ENCODE measurements around the gene SETDB2. TPM values are rescaled to one million over a fixed set of nuclear protein-coding genes. Genes with fewer than 3 reads are reported as not detected.

SETDB2 gene
- total RNA-seq, 2 experiments from 2014 or later = 11.3 to 11.5 TPM

DNA sequence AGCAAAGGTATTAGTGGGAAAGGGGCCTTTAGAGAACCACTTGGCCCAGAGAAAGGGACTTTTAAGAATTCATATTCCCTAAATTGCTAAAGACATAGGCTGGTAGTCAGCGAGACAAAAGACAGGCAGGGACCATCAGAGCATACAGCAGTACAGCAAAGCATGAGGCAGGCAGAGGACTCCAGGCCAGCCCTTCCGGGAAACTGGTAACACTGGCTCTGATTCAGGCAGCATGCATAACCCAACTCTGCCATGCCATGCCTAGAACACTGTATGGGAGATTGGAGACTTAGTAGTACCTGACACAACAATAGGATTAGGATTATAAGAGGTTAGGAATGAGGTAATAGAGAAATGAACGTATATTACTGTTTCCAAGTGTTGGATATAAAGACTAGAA lies 35.1 kb upstream of the SETDB2 start:
- H3K27me3 Mint-ChIP-seq = no peaks in the 10 kb centered on the region
- ATAC-seq = no peak
- H3K4me3 Mint-ChIP-seq = no peak overlapping the region
- no peak overlapping the region for H3K27ac Mint-ChIP-seq
- peaks cover 13% of the 10 kb centered on the region for H3K9me3 Mint-ChIP-seq
- intact Hi-C loops (cut with micrococcal nuclease) = no loop called here
- TF ChIP-seq, protein P1, sequence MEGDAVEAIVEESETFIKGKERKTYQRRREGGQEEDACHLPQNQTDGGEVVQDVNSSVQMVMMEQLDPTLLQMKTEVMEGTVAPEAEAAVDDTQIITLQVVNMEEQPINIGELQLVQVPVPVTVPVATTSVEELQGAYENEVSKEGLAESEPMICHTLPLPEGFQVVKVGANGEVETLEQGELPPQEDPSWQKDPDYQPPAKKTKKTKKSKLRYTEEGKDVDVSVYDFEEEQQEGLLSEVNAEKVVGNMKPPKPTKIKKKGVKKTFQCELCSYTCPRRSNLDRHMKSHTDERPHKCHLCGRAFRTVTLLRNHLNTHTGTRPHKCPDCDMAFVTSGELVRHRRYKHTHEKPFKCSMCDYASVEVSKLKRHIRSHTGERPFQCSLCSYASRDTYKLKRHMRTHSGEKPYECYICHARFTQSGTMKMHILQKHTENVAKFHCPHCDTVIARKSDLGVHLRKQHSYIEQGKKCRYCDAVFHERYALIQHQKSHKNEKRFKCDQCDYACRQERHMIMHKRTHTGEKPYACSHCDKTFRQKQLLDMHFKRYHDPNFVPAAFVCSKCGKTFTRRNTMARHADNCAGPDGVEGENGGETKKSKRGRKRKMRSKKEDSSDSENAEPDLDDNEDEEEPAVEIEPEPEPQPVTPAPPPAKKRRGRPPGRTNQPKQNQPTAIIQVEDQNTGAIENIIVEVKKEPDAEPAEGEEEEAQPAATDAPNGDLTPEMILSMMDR (IDR thresholded peaks at IDR 0.05) = no peak
- H3K36me3 Mint-ChIP-seq (ENCODE audit: low read depth) = peaks cover 3% of the 10 kb centered on the region
- DNase-seq = no peak
- POLR2A ChIA-PET = no interaction called here
- H3K4me1 Mint-ChIP-seq (ENCODE audit: low read depth) = no peaks in the 10 kb centered on the region
- CTCF ChIA-PET = no interaction called here

DNA sequence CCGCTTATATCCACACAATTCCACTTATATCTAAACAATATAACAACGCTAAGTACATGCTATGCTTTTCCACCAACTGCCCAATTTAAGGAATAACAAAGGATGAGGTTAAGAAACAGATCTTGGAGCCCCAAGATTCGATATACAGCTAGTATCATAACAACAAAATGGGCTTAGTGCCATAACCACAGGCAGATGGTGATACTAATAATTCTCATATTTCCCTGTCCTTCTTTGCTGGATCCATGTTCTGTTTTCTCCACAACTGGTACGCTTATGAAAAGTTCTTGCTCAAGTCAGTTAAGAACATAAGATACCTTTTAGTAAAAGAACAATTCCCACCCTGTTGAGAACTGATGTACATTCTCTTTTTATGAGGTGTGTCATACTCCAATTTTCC lies 34.1 kb upstream of the SETDB2 start:
- no peak overlapping the region for H3K27ac Mint-ChIP-seq
- H3K4me1 Mint-ChIP-seq (ENCODE audit: low read depth) = no peaks in the 10 kb centered on the region
- H3K9me3 Mint-ChIP-seq = peaks cover 5% of the 10 kb centered on the region
- no peaks in the 10 kb centered on the region for H3K27me3 Mint-ChIP-seq
- TF ChIP-seq, protein P1 (IDR thresholded peaks at IDR 0.05) = no peak
- H3K36me3 Mint-ChIP-seq (ENCODE audit: low read depth) = peaks cover under 1% of the 10 kb centered on the region
- intact Hi-C loops (cut with micrococcal nuclease) = no loop called here
- DNase-seq (no peak), ATAC-seq (no peak)
- ChIA-PET CTCF (no interaction called here), POLR2A (no interaction called here)
- no peak overlapping the region for H3K4me3 Mint-ChIP-seq

DNA sequence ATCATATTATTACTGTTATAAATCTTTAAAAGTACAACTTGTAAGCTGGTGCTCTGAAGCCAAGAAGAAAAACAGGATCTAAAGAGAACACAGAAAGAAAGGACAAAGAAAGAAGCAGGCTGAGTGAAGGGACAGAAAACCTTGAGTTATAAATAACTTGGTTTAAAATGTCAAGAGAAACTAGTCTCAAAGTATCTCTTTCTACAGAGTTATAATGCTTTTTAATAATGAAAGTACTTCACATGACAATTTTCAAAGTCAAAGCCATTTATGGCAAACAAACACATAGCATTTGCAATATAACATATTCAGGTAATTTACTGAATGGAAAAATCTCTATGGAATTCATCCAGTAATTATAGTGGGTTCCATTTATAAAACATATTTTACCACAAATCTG lies 33.6 kb upstream of the SETDB2 start:
- Mint-ChIP-seq H3K27me3 (no peaks in the 10 kb centered on the region), H3K9me3 (peaks cover under 1% of the 10 kb centered on the region), H3K4me3 (no peak overlapping the region), H3K27ac (no peak overlapping the region), H3K4me1 (ENCODE audit: low read depth) (no peaks in the 10 kb centered on the region), H3K36me3 (ENCODE audit: low read depth) (no peaks in the 10 kb centered on the region)
- intact Hi-C loops (cut with micrococcal nuclease) = no loop called here
- DNase-seq (no peak), ATAC-seq (no peak)
- POLR2A ChIA-PET = no interaction called here
- CTCF ChIA-PET = no interaction called here
- TF ChIP-seq, protein P1 (IDR thresholded peaks at IDR 0.05) = no peak

DNA sequence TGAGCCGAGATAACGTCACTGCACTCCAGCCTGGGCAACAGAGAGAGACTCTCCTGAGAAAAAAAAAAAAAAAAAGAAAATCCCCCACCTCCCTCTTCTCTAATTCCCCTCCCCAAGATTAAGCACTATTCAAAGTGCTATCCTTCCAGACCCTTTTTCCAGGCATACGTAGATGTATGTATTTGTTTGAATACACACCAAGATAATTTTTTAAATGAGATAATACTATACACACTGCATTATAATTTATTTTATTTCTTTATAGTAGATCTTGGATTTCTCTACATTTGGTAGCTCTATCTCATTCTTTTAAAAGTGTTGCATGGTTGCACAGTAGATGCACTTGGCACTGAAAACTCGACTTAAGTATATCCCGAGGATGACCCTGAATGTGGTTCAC lies 32.7 kb upstream of the SETDB2 start:
- Mint-ChIP-seq H3K9me3 (no peaks in the 10 kb centered on the region), H3K27ac (no peak overlapping the region), H3K36me3 (ENCODE audit: low read depth) (no peaks in the 10 kb centered on the region), H3K27me3 (no peaks in the 10 kb centered on the region), H3K4me1 (ENCODE audit: low read depth) (no peaks in the 10 kb centered on the region), H3K4me3 (no peak overlapping the region)
- ATAC-seq (no peak), DNase-seq (no peak)
- CTCF ChIA-PET = no interaction called here
- TF ChIP-seq, protein P1 (IDR thresholded peaks at IDR 0.05) = no peak
- intact Hi-C loops (cut with micrococcal nuclease) = no loop called here
- POLR2A ChIA-PET = no interaction called here

DNA sequence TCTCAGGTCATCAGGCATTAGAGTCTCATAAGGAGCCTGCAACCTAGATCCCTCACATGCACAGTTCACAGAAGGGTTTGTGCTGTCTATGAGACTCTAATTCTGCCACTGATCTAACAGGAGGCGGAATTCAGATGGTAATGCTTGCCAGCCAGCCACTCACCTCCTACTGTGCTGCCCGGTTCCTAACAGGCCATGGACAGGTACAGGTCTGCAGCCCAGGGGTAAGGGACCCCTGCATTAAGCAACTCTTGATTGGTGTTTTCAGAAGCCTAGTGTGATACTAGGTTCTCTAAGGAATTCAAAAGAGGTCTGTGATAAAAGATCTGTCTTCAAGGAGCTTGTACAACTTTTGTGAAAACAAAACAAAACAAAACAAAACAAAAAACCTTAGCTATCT lies 31.3 kb upstream of the SETDB2 start:
- no peaks in the 10 kb centered on the region for H3K27me3 Mint-ChIP-seq
- H3K4me3 Mint-ChIP-seq = no peak overlapping the region
- no peaks in the 10 kb centered on the region for H3K4me1 Mint-ChIP-seq (ENCODE audit: low read depth)
- H3K27ac Mint-ChIP-seq = no peak overlapping the region
- TF ChIP-seq, protein P1 (IDR thresholded peaks at IDR 0.05) = no peak
- intact Hi-C loops (cut with micrococcal nuclease) = no loop called here
- H3K9me3 Mint-ChIP-seq = no peaks in the 10 kb centered on the region
- CTCF ChIA-PET = no interaction called here
- ATAC-seq (no peak), DNase-seq (no peak)
- no peaks in the 10 kb centered on the region for H3K36me3 Mint-ChIP-seq (ENCODE audit: low read depth)
- POLR2A ChIA-PET = no interaction called here
